Measurements from ENCODE around the gene IGSF5.
"Not testable (repeated sequence)": the region's sequence is repeated elsewhere in the genome, so short reads cannot be mapped to it uniquely, and the experiment has no call there.

The IGSF5 gene

GRCh38 chr21:39744883-39745282 is at the start of gene IGSF5:
Gene IGSF5, plus strand, starts transcription at chr21:39745183. Its CDS starts 327 bp downstream, at chr21:39745510.
- DNase-seq (ENCODE audit: low spot score): not testable (repeated sequence)

- DNase-seq (ENCODE audit: low spot score): no peak
These were observed 48.8 kb upstream of the IGSF5 start for GRCh38 chr21:39696196-39696595.

GRCh38 chr21:39696618-39697017 is 48.4 kb upstream of the IGSF5 start:
- no peak for DNase-seq (ENCODE audit: low spot score)

GRCh38 chr21:39700318-39700717 is 44.7 kb upstream of the IGSF5 start:
- DNase-seq (ENCODE audit: low spot score): no peak

- DNase-seq (ENCODE audit: low spot score): no peak
These were observed 41.4 kb upstream of the IGSF5 start for GRCh38 chr21:39703578-39703977.

- DNase-seq (ENCODE audit: low spot score): no peak
These were observed 39.1 kb upstream of the IGSF5 start for GRCh38 chr21:39705849-39706248.

GRCh38 chr21:39707316-39707715 is 37.7 kb upstream of the IGSF5 start:
- no peak for DNase-seq (ENCODE audit: low spot score)

GRCh38 chr21:39710866-39711265 is 34.1 kb upstream of the IGSF5 start:
- DNase-seq (ENCODE audit: low spot score): no peak

GRCh38 chr21:39712273-39712672 is 32.7 kb upstream of the IGSF5 start:
- DNase-seq (ENCODE audit: low spot score): no peak

GRCh38 chr21:39712976-39713375 is 32.0 kb upstream of the IGSF5 start:
- no peak for DNase-seq (ENCODE audit: low spot score)

GRCh38 chr21:39713905-39714304 is 31.1 kb upstream of the IGSF5 start:
- DNase-seq (ENCODE audit: low spot score): peak; percentile 24

- peak; percentile 58 for DNase-seq (ENCODE audit: low spot score)
These were observed 30.7 kb upstream of the IGSF5 start for GRCh38 chr21:39714331-39714730.

GRCh38 chr21:39715804-39716397 is 29.1 kb upstream of the IGSF5 start:
- DNase-seq (ENCODE audit: low spot score): peak; percentile 27

GRCh38 chr21:39720126-39720778 is 24.7 kb upstream of the IGSF5 start:
- no peak for DNase-seq (ENCODE audit: low spot score)

- no peak for DNase-seq (ENCODE audit: low spot score)
These were observed 23.1 kb upstream of the IGSF5 start for GRCh38 chr21:39721885-39722284.

GRCh38 chr21:39724944-39725343 is 20.0 kb upstream of the IGSF5 start:
- DNase-seq (ENCODE audit: low spot score): no peak

- DNase-seq (ENCODE audit: low spot score): no peak
These were observed 18.9 kb upstream of the IGSF5 start for GRCh38 chr21:39726133-39726532.

GRCh38 chr21:39727401-39728120 is 17.4 kb upstream of the IGSF5 start:
- DNase-seq (ENCODE audit: low spot score): no peak

GRCh38 chr21:39728341-39728740 is 16.6 kb upstream of the IGSF5 start:
- no peak for DNase-seq (ENCODE audit: low spot score)

GRCh38 chr21:39730418-39731157 is 14.4 kb upstream of the IGSF5 start:
- no peak for DNase-seq (ENCODE audit: low spot score)

GRCh38 chr21:39736716-39737115 is 8.3 kb upstream of the IGSF5 start:
- no peak for DNase-seq (ENCODE audit: low spot score)

- no peak for DNase-seq (ENCODE audit: low spot score)
These were observed 7.5 kb upstream of the IGSF5 start for GRCh38 chr21:39737376-39738000.
